ENCODE results near the gene AATF.

The AATF gene

GRCh38 chr17:36929851-36930582, 18.7 kb upstream of the AATF start:
- Histone ChIP-seq H3K27ac (replicated peaks) (no peak overlapping the region), H3K27me3 (ENCODE audit: insufficient read depth, poor library complexity, severe bottlenecking) (peaks cover 60% of the 10 kb centered on the region), H3K4me3 (replicated peaks; ENCODE audit: insufficient read depth, low read length) (no peak overlapping the region)
- TF ChIP-seq GABPA (IDR thresholded peaks at IDR 0.05; ENCODE audit: low read depth) (no peak), SPI1 (IDR thresholded peaks at IDR 0.05; ENCODE audit: borderline replicate concordance, low read depth) (no peak), REST (IDR thresholded peaks at IDR 0.05; ENCODE audit: insufficient replicate concordance, low read depth) (no peak), CTCF (IDR thresholded peaks at IDR 0.05; ENCODE audit: insufficient read depth, low read length) (no peak), POLR2AphosphoS5 (IDR thresholded peaks at IDR 0.05; ENCODE audit: low read depth) (no peak)
- DNase-seq (ENCODE audit: low read depth in 1 of 2, low spot score in 1 of 2): no peak

GRCh38 chr17:36930583-36930900, 18.2 kb upstream of the AATF start:
- DNase-seq (ENCODE audit: low read depth in 1 of 2, low spot score in 1 of 2): no peak
- H3K4me3 ChIP-seq (replicated peaks; ENCODE audit: insufficient read depth, low read length): no peak overlapping the region
- H3K27me3 ChIP-seq (ENCODE audit: insufficient read depth, poor library complexity, severe bottlenecking): peaks cover 65% of the 10 kb centered on the region
- TF ChIP-seq POLR2AphosphoS5 (IDR thresholded peaks at IDR 0.05; ENCODE audit: low read depth) (no peak), GABPA (IDR thresholded peaks at IDR 0.05; ENCODE audit: low read depth) (no peak), CTCF (IDR thresholded peaks at IDR 0.05; ENCODE audit: insufficient read depth, low read length) (no peak), REST (IDR thresholded peaks at IDR 0.05; ENCODE audit: insufficient replicate concordance, low read depth) (no peak), SPI1 (IDR thresholded peaks at IDR 0.05; ENCODE audit: borderline replicate concordance, low read depth) (no peak)
- H3K27ac ChIP-seq (replicated peaks): no peak overlapping the region

GRCh38 chr17:36931096-36931696, 17.6 kb upstream of the AATF start:
- DNase-seq (ENCODE audit: low read depth in 1 of 2, low spot score in 1 of 2): no peak
- TF ChIP-seq SPI1 (IDR thresholded peaks at IDR 0.05; ENCODE audit: borderline replicate concordance, low read depth) (no peak), POLR2AphosphoS5 (IDR thresholded peaks at IDR 0.05; ENCODE audit: low read depth) (no peak), CTCF (IDR thresholded peaks at IDR 0.05; ENCODE audit: insufficient read depth, low read length) (no peak), REST (IDR thresholded peaks at IDR 0.05; ENCODE audit: insufficient replicate concordance, low read depth) (no peak), GABPA (IDR thresholded peaks at IDR 0.05; ENCODE audit: low read depth) (no peak)
- no peak overlapping the region for H3K27ac ChIP-seq (replicated peaks)
- peaks cover 72% of the 10 kb centered on the region for H3K27me3 ChIP-seq (ENCODE audit: insufficient read depth, poor library complexity, severe bottlenecking)
- H3K4me3 ChIP-seq (replicated peaks; ENCODE audit: insufficient read depth, low read length): no peak overlapping the region

Data from HL-60 (cell line).